Measurements from ENCODE around the gene PYY. TPM values are rescaled to one million over a fixed set of nuclear protein-coding genes. Genes with fewer than 3 reads are reported as not detected.
A peak's percentile ranks its signal among the peaks of the same experiment; 100 is the strongest.

Gene PYY
- total and polyA plus RNA-seq, 7 donors = not detected

- peak; percentile 62 to 72 for DNase-seq
- 29 to 38% (median 30%) methylated on average over 26 of the region's 26 CpGs for WGBS, 3 donors
- no peak for TF ChIP-seq CTCF (IDR thresholded peaks at IDR 0.05)
- Histone ChIP-seq H3K4me1 (peaks cover 15% of the 10 kb centered on the region), H3K36me3 (ENCODE audit: insufficient read depth in 1 of 2, low read depth in 1 of 2) (no peaks in the 10 kb centered on the region), H3K9me3 (no peaks in the 10 kb centered on the region), H3K27ac (peak overlapping the region; percentile 25), H3K27me3 (ENCODE audit: insufficient read depth in 3 of 3, low read length in 2 of 3) (peaks cover 0 to 55% (median 5%) of the 10 kb centered on the region in 3 donors), H3K4me3 (peak overlapping the region; percentile 68)
- intact Hi-C loops (cut with DNase I) = no loop called here
- peak; percentile 27 to 56 (median 42) for ATAC-seq
Measured at GRCh38 chr17:43907998-43908721, 45.6 kb downstream of the PYY start.

- DNase-seq (peak; percentile 58 to 74), ATAC-seq (peak; percentile 45 to 74 (median 49))
- peaks cover 0 to 55% (median 5%) of the 10 kb centered on the region in 3 donors for H3K27me3 ChIP-seq (ENCODE audit: insufficient read depth in 3 of 3, low read length in 2 of 3)
- peak; percentile 18 for TF ChIP-seq CTCF (IDR thresholded peaks at IDR 0.05)
- intact Hi-C loops (cut with DNase I) = no loop called here
- WGBS, 3 donors = 3 to 6% (median 3%) methylated on average over 31 to 36 of the region's 36 CpGs
- no peaks in the 10 kb centered on the region for H3K9me3 ChIP-seq
- no peaks in the 10 kb centered on the region for H3K36me3 ChIP-seq (ENCODE audit: insufficient read depth in 1 of 2, low read depth in 1 of 2)
- peak within 1 kb of the TSS; percentile 68 for H3K4me3 ChIP-seq
- H3K4me1 ChIP-seq = peaks cover 15% of the 10 kb centered on the region
- peak within 1 kb of the TSS; percentile 25 for H3K27ac ChIP-seq
Measured at GRCh38 chr17:43907425-43907981, 46.2 kb downstream of the PYY start, which contains the start of gene MPP2. Gene MPP2 (minus strand): TSS chr17:43907536. CDS start chr17:43904460, 3,076 bp downstream.

GRCh38 chr17:43906951-43907424 is 46.8 kb downstream of the PYY start:
- ATAC-seq (peak in 2 of 4 donors; percentile 2 to 18), DNase-seq (no peak)
- no peak for TF ChIP-seq CTCF (IDR thresholded peaks at IDR 0.05)
- H3K4me1 ChIP-seq = peaks cover 15% of the 10 kb centered on the region
- WGBS, 3 donors = 0 to 1% (median 1%) methylated on average over 23 to 29 of the region's 29 CpGs
- intact Hi-C loops (cut with DNase I) = no loop called here
- H3K27me3 ChIP-seq (ENCODE audit: insufficient read depth in 3 of 3, low read length in 2 of 3) = peaks cover 0 to 55% (median 5%) of the 10 kb centered on the region in 3 donors
- H3K4me3 ChIP-seq = peak overlapping the region; percentile 68
- no peaks in the 10 kb centered on the region for H3K36me3 ChIP-seq (ENCODE audit: insufficient read depth in 1 of 2, low read depth in 1 of 2)
- peak overlapping the region; percentile 25 for H3K27ac ChIP-seq
- no peaks in the 10 kb centered on the region for H3K9me3 ChIP-seq

- 3 to 4% (median 4%) methylated on average over 35 to 37 of the region's 37 CpGs for WGBS, 3 donors
- Histone ChIP-seq H3K36me3 (ENCODE audit: insufficient read depth in 1 of 2, low read depth in 1 of 2) (no peaks in the 10 kb centered on the region), H3K27ac (no peak overlapping the region), H3K27me3 (ENCODE audit: insufficient read depth in 3 of 3, low read length in 2 of 3) (peaks cover 0 to 55% (median 5%) of the 10 kb centered on the region in 3 donors), H3K9me3 (no peaks in the 10 kb centered on the region), H3K4me1 (peaks cover 15% of the 10 kb centered on the region), H3K4me3 (peak overlapping the region; percentile 68)
- intact Hi-C loops (cut with DNase I) = no loop called here
- peak; percentile 43 to 77 (median 51) for ATAC-seq
- TF ChIP-seq CTCF (IDR thresholded peaks at IDR 0.05) = no peak
- DNase-seq = peak; percentile 76 to 81
Measured at GRCh38 chr17:43905985-43906852, 47.5 kb downstream of the PYY start.

All from psoas muscle (tissue), 8 donors.